ENCODE measurements around the gene PTH2. TPM values are rescaled to one million over a fixed set of nuclear protein-coding genes. Genes with fewer than 3 reads are reported as not detected.

PTH2 gene
- total and polyA plus RNA-seq, 10 of the 15 experiments (the other 5 are each of a cell fraction or from before 2014, with no cell fraction given) = not detected

GRCh38 chr19:49421039-49421877 is 2.0 kb downstream of the PTH2 start:
- ChIA-PET CTCF (interaction anchor here (0.5 to 1.4 kb wide), 3 partner anchors 10 to 87 kb away, joined by 3 to 4 read pairs (median 4); no protein-coding TSS in a partner anchor), SMC1A (ENCODE audit: uncharacterized antibody, unreplicated experiment) (interaction anchor here (1.4 kb wide), 1 partner anchor 86 kb away, joined by 3 read pairs; the partner anchor contains the start of gene CD37), POLR2A (no interaction called here), RAD21 (ENCODE audit: unreplicated experiment) (no interaction called here)
- BruUV-seq (replicated peaks) = no TSS peak
- no peak for FAIRE-seq
- in situ Hi-C loops (cut with MboI) (no loop called here), intact Hi-C loops (cut with micrococcal nuclease; ENCODE audit: unreplicated experiment) (no loop called here)
- no peak for DNase-seq (ENCODE audit: low read depth, low spot score)
- Histone ChIP-seq H4K20me1 (ENCODE audit: control insufficient read depth, insufficient read depth) (no peaks in the 10 kb centered on the region), H3K27me3 (replicated peaks in 1 of 2; ENCODE audit: control insufficient read depth in 2 of 2, insufficient read depth in 2 of 2, low read length in 1 of 2) (peaks cover 21 to 40% of the 10 kb centered on the region in 2 experiments), H2AFZ (ENCODE audit: control insufficient read depth, low read depth, low read length) (no peak overlapping the region), H3K4me1 (ENCODE audit: control insufficient read depth, insufficient read depth, low read length) (peaks cover 4% of the 10 kb centered on the region; the same call in 1 of the 2 replicates), H3K36me3 (ENCODE audit: control insufficient read depth in 2 of 2, insufficient read depth in 2 of 2, low read length in 1 of 2) (no peaks in the 10 kb centered on the region), H3K27ac (ENCODE audit: control insufficient read depth, insufficient read depth) (no peak overlapping the region), H3K9ac (ENCODE audit: control insufficient read depth, insufficient read depth, low read length) (no peak overlapping the region), H3K4me2 (ENCODE audit: control insufficient read depth, insufficient read depth) (no peak overlapping the region; the same call in 1 of the 2 replicates), H3K79me2 (ENCODE audit: control insufficient read depth, insufficient read depth, low read length) (no peaks in the 10 kb centered on the region), H3K4me3 (no peak overlapping the region), H3K9me3 (replicated peaks; ENCODE audit: control insufficient read depth, insufficient read depth, low read length) (no peaks in the 10 kb centered on the region)
- TF ChIP-seq BMI1 (IDR thresholded peaks at IDR 0.05; ENCODE audit: borderline replicate concordance) (peak; percentile 87), E4F1 (IDR thresholded peaks at IDR 0.05; ENCODE audit: borderline replicate concordance, partially characterized antibody) (no peak), IRF5 (IDR thresholded peaks at IDR 0.05; ENCODE audit: borderline replicate concordance) (no peak), CREM (IDR thresholded peaks at IDR 0.05; ENCODE audit: low read depth) (no peak), POU2F2 (IDR thresholded peaks at IDR 0.05; ENCODE audit: borderline replicate concordance, low read depth, low read length) (peak; percentile 41; the same call in 1 of the 3 replicates)
- WGBS (ENCODE audit: insufficient coverage, insufficient replicate concordance, low lambda C conversion rate, missing lambda C conversion rate) = 14% methylated on average over 46 of the region's 48 CpGs
- ATAC-seq = no peak

Data from GM12878 (cell line).